ENCODE measurements around the gene TEX13D.

TEX13D gene

DNA sequence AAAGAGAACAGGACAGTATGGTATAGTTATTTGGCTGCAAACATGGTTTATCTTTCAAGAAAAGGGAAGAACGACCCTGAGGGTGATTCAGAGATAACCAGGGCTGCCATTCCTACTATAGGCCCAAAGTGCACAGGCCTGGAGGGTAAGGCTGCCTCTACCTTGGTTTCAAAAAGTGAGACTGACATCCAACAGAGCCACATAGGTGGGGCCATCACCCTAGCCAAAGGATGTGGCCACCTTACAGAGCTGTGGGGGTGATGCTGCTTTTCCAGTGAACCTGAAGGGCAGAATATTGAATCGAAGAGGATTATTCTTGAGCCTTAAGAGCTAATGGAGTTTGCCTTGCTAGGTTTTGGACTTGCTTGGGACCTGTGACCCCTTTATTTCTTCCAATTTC is 29.6 kb downstream of the TEX13D start:
- Histone ChIP-seq H3K4me3 (replicated peaks; ENCODE audit: insufficient read depth, low read length) (no peak overlapping the region), H3K27me3 (ENCODE audit: insufficient read depth, poor library complexity, severe bottlenecking) (no peaks in the 10 kb centered on the region), H3K27ac (replicated peaks) (no peak overlapping the region)
- TF ChIP-seq GABPA (IDR thresholded peaks at IDR 0.05; ENCODE audit: low read depth) (no peak), POLR2AphosphoS5 (IDR thresholded peaks at IDR 0.05; ENCODE audit: low read depth) (no peak)
- TF ChIP-seq, protein P1, sequence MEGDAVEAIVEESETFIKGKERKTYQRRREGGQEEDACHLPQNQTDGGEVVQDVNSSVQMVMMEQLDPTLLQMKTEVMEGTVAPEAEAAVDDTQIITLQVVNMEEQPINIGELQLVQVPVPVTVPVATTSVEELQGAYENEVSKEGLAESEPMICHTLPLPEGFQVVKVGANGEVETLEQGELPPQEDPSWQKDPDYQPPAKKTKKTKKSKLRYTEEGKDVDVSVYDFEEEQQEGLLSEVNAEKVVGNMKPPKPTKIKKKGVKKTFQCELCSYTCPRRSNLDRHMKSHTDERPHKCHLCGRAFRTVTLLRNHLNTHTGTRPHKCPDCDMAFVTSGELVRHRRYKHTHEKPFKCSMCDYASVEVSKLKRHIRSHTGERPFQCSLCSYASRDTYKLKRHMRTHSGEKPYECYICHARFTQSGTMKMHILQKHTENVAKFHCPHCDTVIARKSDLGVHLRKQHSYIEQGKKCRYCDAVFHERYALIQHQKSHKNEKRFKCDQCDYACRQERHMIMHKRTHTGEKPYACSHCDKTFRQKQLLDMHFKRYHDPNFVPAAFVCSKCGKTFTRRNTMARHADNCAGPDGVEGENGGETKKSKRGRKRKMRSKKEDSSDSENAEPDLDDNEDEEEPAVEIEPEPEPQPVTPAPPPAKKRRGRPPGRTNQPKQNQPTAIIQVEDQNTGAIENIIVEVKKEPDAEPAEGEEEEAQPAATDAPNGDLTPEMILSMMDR (IDR thresholded peaks at IDR 0.05; ENCODE audit: insufficient read depth, low read length), result no peak
- no peak for DNase-seq (ENCODE audit: low read depth in 1 of 2, low spot score in 1 of 2)

DNA sequence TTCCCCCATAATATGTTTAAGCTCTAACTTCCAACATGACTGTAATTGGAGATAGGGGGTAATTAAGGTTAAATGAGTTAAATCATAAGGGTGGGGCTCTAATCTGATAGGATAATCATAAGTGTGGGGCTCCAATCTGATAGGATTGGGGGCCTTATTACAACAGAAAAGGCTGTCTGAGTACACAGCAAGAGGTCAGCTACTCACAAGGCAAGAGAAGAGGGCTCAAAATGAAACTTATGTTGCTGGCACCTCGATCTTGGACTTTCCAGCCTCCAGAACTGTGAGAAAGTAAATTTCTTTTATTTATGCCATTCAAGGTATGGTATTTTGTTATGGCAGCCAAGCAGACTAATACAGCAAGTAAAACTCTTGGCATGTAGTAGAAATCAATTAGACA is 30.3 kb downstream of the TEX13D start:
- no peaks in the 10 kb centered on the region for H3K27me3 ChIP-seq (ENCODE audit: insufficient read depth, poor library complexity, severe bottlenecking)
- H3K27ac ChIP-seq (replicated peaks), result no peak overlapping the region
- H3K4me3 ChIP-seq (replicated peaks; ENCODE audit: insufficient read depth, low read length), result no peak overlapping the region
- TF ChIP-seq SPI1 (IDR thresholded peaks at IDR 0.05; ENCODE audit: borderline replicate concordance, low read depth), result no peak
- TF ChIP-seq GABPA (IDR thresholded peaks at IDR 0.05; ENCODE audit: low read depth), result no peak
- no peak for TF ChIP-seq POLR2AphosphoS5 (IDR thresholded peaks at IDR 0.05; ENCODE audit: low read depth)
- TF ChIP-seq, protein P1 (IDR thresholded peaks at IDR 0.05; ENCODE audit: insufficient read depth, low read length), result no peak
- no peak for TF ChIP-seq REST (IDR thresholded peaks at IDR 0.05; ENCODE audit: insufficient replicate concordance, low read depth)
- no peak for DNase-seq (ENCODE audit: low read depth in 1 of 2, low spot score in 1 of 2)

DNA sequence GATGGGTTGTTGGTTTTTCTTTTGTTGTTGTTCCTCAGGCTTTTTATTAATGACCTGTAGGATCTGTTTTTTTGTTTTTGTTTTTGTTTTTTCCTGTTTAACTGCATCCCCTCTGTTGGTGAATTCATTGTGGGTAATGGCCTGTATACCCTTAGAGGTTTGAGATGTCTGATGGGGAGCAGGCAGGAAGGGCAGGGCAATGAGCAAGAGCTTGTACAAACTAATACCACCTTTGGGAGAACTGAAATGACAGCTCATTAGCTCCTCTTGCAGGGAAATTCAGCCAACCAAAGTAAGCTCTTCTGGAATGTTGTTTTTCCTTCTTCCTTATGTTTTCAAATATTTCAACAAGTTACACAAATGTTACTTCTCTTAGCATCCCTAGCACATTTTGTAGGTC is 37.3 kb downstream of the TEX13D start:
- DNase-seq (ENCODE audit: low read depth in 1 of 2, low spot score in 1 of 2), result no peak
- H3K27me3 ChIP-seq (ENCODE audit: insufficient read depth, poor library complexity, severe bottlenecking), result no peaks in the 10 kb centered on the region
- no peak overlapping the region for H3K4me3 ChIP-seq (replicated peaks; ENCODE audit: insufficient read depth, low read length)
- TF ChIP-seq GABPA (IDR thresholded peaks at IDR 0.05; ENCODE audit: low read depth) (no peak), POLR2AphosphoS5 (IDR thresholded peaks at IDR 0.05; ENCODE audit: low read depth) (no peak), REST (IDR thresholded peaks at IDR 0.05; ENCODE audit: insufficient replicate concordance, low read depth) (no peak), SPI1 (IDR thresholded peaks at IDR 0.05; ENCODE audit: borderline replicate concordance, low read depth) (no peak)
- TF ChIP-seq, protein P1 (IDR thresholded peaks at IDR 0.05; ENCODE audit: insufficient read depth, low read length), result no peak
- no peak overlapping the region for H3K27ac ChIP-seq (replicated peaks)

DNA sequence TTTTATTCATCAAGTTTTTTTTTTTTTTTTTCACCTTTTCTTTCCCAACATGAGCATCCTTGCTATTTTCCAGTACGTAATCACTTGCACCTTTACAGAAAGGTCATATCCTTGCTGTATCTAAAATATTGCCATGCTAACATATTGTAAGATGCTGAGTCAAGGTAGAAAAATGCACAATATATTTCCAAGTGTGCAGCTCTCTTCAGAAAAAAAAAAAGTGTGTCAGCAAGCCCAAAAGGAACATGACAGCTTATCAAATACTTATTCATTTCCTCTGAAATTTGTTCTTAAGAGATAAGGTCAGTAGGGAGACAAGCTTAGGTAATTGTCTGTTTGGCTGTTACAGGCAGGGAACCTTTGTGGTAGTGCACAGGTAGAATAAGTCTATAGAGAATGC is 40.9 kb downstream of the TEX13D start:
- no peak for DNase-seq (ENCODE audit: low read depth in 1 of 2, low spot score in 1 of 2)
- H3K27ac ChIP-seq (replicated peaks), result no peak overlapping the region
- TF ChIP-seq REST (IDR thresholded peaks at IDR 0.05; ENCODE audit: insufficient replicate concordance, low read depth) (no peak), SPI1 (IDR thresholded peaks at IDR 0.05; ENCODE audit: borderline replicate concordance, low read depth) (no peak), GABPA (IDR thresholded peaks at IDR 0.05; ENCODE audit: low read depth) (no peak), POLR2AphosphoS5 (IDR thresholded peaks at IDR 0.05; ENCODE audit: low read depth) (no peak)
- TF ChIP-seq, protein P1 (IDR thresholded peaks at IDR 0.05; ENCODE audit: insufficient read depth, low read length), result no peak
- no peak overlapping the region for H3K4me3 ChIP-seq (replicated peaks; ENCODE audit: insufficient read depth, low read length)
- no peaks in the 10 kb centered on the region for H3K27me3 ChIP-seq (ENCODE audit: insufficient read depth, poor library complexity, severe bottlenecking)
